NCI-H187 (cell line): Measurements from ENCODE around the gene MESD.

Experiments used
- DNase-seq, 2 experiments: peaks; one replicate each; lab custom pipeline; 2025; lab: John Stamatoyannopoulos, UW

The MESD gene

GRCh38 chr15:80989518-80990478, at the start of gene MESD:
Gene MESD (minus strand): TSS chr15:80989819. CDS start chr15:80989791, 28 bp downstream.
- DNase-seq: peak; percentile 64 to 90

DNA sequence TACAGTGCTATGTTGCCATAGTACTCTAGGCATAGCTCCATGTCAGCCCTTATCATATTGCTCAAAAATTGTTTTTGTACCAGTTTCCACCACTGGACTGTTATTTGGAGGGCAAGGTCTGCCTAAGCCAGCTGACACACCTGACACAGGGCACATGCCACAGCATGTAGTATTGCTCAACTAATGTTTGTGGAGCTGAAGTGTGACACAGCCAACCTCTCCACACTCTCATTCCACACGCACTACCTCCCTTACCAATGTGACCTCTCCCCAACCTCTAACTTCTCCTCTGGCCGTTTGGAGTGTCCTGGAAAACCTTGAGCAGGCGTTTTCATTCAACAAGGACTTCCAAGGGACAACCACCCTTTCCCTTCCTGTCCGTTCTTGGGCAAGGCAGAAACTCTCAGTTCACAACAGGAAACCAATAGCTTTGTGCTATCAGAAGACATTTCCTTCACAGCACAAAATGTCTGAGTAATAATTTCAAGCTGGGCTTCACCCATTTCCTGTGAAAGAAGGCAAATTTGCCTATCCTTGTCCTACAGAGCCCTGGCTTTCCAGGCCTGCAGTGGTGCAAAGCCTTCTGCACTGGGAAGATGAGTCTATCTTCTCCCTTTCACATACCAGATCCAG, 49.5 kb upstream of the MESD start:
- no peak for DNase-seq

DNA sequence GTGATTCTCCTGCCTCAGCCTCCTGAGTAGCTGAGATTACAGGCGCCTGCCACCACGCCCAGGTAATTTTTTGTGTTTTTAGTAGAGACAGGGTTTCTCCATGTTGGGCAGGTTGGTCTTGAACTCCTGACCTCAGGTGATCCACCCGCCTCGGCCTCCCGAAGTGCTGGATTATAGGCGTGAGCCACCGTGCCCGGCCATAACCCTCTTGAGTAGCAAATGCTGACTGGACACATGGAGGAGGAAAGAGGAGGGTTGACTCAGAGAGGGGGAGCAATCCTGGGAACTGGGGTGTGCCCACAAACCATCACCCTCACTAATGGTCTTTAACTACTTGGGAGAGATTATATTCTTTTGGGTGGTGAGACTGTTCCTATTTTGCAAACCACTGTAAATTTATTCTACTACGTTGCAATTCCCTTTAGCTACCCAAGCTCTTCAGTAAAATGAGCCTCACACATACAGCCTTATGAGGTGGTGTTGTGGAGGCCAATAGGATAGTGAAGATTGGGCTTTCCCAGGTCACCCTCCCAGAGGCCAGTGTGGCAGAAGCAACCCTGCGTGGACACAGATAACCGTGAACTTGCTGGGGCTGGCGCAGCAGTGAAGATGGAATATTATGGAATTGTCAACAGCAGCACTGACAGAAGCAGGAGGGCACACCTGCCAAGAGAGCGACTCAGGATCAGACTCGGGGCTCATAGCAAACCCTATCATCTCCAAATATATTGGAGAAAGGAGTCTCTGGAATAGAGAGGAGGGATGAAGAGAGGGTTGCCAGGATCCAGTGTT, 48.5 kb upstream of the MESD start:
- no peak for DNase-seq

DNA sequence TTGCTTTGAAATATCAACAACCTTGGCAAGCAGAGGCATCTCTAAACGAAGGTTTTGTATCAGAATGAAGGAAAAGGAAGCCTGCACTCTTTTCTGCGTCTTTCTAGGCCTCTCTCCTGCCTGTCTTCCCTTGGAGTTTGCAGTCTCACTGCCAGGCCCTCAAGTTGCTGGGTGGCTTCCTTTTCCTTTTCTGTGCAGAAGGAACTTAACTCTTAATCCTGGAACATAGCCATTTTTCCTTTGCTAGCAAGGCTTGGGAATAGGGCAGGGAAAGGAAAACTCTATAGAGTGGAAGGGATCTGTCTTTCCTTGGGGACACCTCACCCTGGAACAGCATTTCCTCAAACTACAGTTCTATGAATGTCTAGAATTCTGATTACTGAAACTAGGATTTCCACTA, 43.9 kb upstream of the MESD start:
- no peak for DNase-seq

DNA sequence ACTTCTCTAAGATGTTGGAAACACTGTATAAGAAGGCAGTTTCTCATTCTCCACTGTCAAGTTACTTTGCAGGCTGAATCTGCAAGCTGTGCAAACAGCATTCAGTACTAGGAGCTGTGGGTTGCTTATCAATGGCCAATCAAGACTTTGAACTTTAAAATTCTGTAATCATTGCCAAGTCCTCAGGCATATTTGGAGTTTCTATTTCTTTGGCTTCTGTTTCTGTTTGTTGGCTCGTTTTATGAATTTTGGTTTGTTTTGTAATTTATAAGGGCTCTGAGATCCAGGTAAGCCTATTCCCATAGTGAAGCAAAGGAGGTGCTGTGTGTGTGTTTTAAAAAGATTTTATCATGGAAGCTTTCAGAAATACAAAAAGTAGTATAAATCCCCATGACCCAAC, 43.2 kb upstream of the MESD start:
- DNase-seq: no peak

DNA sequence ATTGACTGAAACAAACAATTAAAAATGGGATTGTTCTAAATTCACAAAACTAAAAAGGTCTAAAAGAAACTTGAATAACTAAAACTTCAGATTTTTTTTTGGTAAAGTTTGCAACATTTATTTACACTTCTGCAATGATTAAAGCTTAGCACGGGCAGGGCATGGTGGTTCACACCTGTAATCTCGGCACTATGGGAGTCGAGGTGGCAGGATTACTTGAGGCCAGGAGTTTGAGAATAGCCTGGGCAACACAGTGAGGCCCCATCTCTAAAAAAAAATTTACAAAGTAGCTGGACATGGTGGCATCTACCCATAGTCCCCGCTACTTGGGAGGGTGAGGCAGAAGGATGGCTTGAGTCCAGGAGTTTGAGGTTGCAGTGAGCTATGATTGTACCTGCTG, 42.7 kb upstream of the MESD start:
- DNase-seq: no peak

DNA sequence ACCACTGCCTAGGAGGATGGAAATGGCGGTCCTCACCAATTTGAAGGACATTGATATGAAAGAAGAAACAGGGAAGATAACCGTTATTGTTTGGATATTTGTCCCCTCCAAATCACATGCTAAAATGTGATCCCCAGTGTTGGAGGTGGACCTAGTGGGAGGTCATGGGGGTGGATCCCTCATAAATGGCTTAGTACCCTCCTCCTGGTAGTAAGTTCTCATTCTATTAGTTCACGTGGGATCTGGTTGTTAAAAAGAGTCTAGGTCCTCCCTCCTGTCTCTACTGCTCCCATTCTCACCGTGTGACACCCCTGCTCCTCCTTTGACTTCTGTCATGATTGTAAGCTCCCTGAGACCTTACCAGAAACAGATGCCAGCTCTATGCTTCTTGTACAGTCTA, 41.6 kb upstream of the MESD start:
- no peak for DNase-seq

DNA sequence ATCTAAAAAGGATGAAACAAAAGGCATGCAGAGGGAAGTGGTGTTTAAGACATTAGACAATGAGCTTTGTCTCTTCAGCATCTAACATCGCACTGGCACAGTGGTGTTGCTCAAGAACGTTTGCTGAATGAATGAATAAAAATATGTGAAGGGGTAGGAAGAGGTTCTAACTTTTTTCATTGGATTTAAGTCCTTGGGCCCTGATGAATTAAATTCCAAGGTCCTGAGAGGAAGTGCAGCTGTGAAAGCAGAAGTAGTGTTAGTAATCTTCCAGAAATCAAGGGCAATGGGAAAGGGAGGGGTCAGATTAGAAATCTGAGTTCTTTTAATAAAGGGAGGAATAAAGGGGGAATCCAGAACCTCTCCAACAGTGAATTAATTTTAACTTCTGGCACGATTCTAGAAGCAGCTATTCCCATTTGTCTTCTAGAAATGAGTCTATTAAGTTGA, 40.7 kb upstream of the MESD start:
- no peak for DNase-seq

GRCh38 chr15:81029414-81030300, 40.0 kb upstream of the MESD start:
- no peak for DNase-seq

GRCh38 chr15:81026836-81027599, 37.4 kb upstream of the MESD start:
- DNase-seq: no peak

DNA sequence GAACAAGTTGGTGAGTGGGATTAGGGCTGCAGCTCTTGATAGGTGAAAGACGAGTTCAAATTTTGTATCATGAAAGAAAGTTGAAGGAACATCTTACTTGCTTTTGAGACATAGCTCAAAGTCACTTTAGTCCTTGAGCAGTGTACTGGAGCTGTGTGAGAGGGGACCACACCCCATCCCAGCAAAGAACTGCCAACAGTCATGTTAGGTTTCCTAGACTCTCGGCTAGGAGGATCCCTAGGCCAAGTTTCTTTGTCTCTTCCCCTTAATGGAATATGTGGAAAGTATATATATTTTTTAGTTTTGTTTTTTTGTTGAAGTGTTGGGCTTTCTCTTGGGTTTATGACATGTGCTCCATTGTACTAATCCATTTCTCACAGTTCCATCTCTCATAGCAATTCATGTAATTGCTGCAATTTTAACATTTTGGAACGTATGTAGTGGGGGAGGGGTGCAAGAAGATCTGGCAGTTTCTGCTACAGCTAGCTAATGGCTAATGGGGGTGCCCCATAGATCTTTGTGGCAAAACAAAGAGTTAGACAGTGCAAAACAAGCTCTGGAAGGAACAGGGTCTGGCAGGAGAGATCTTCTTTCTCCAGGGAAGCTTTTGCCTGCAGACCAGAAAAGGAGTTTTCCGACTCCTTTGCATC, 36.2 kb upstream of the MESD start:
- no peak for DNase-seq

DNA sequence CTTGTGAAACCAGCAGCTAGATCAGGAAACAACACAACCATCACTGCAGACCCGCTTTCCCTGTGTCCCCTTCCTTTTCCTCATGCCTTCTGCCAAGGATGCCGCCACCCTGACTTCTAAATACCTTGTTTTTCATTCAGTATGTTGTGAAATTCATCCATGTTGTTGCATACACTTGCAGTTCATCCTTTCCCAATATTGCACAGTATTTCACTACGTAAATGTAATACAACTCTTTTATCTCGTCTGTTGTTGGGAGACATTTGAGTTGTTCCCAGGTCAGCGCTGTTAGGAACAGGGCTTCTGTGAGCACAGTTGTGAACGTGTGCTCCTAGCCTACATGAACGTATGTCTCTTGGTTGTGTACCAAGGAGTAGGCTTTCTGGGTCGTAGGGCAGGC, 35.3 kb upstream of the MESD start:
- DNase-seq: no peak

GRCh38 chr15:81024265-81024872, 34.8 kb upstream of the MESD start:
- DNase-seq: no peak

DNA sequence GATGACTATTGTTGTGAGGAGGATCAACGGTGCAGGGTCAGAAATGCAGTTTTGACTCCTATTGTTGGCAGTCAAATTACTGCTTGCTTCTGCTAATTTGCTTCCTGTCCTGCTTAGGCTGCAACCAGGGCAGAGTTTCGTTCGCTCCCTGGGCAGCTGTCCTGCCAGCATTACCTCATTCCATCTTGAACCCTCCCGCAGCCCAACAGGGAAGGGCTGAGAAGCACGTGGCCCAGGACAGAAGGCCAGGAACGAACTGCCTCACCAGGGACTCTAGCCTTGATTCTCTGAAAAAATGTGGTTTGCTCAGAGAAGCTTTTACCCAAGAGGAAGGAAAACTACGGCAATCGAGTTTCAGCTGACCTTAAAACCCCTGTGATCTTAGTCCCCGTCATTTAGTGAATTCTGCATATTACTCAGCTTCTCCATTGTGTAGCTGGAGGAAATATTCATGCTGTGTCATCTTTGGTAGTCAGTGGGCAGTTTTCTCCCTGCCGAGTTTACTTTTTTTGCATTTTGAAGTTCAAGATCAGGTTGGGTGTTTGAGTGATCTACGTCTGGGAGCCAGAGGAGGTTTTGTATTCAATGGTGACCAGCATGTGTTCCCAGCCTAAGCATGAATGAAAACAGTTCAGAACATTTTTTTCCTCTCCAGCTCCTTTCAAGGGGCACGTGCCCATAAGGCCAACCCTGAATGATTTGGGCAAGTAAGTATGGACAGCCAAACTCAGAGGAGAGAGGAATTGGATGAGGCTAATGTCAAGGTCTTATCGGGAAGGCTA, 34.1 kb upstream of the MESD start:
- no peak for DNase-seq

DNA sequence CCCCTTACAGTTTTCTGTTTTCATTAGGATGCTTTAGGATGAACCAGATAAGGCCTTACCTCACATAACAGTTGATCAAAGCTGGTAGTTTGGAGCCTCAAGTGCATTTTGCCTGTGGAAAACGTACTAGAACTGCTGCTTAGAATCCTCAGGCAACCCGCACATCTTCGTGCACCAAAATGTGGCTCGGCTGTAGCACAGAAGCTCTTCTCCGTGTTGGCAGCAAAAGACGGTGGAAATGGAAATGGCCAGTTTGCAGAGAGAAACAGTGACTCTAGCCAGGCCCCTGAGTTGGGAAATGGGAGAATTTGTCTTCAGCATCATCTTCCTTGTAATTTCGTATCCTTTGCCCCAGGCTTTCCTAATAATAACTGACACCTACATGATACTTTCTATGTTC, 31.7 kb upstream of the MESD start:
- no peak for DNase-seq

DNA sequence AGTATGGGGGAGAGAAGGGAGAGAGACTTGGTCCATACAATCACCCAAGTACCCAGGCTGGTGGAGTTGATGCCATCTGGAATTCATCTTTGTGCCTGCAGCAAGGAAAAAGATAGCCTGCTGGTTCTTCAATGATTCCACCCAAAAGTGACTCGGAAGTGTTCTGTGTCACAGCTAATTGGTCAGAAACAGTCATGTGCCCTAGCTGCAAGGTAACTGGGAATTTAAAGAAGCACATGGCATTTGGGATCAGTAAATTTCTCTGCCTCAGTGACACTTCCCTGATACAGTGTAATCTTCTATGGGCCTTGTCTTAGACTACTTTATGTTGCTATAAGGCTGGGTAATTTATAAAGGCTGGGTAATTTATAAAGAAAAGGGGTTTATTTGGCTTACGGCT, 28.6 kb upstream of the MESD start:
- DNase-seq: no peak

- no peak for DNase-seq
These were observed 27.0 kb upstream of the MESD start for GRCh38 chr15:81016489-81017068.

DNA sequence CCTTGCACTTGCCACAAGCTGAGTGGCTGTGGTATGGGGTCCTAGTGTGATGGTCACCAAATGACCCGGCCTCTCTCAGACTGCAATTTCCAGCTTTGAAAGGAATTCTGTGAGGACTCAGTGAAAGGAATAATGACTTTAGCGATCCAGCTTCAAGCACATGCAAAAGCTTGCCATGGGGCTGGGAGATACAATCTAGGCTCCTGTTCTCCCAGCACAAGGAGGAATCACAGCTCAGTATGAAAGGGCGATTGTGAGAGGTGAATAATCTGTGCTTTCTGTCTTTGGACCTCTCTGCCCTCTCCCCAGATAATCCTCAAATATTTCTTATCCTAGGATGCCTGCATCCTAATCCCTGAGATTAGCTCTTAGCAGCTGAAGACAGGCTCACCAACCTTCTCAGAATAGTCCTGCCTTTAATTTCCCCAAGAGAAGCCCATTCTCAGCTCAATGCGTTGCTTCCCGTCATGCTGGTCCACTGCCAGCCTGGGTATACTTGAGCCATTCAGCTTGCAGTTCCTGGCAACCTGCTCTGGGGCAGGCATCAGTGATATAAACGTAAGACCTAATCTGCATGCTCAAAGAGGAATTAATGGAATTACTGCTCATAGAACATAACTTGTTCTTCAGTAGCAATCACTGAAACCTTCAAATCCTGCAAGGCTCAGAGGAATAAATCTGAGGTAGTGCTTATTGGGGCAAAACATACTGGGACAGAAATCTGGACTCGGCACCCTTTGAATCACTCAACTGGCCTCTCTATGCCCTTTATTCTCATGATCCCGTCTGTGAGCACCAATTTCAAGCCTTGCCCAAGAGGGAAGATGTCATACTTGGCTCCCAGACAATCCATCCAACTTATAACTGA, 26.2 kb upstream of the MESD start:
- DNase-seq: no peak
